Chondrocyte (in vitro differentiated cells): Measurements from ENCODE around the gene NTSR2. TPM values are rescaled to one million over a fixed set of nuclear protein-coding genes. Genes with fewer than 3 reads are reported as not detected.

ENCODE experiments used
- DNase-seq: peaks from one replicate; pipeline ENCODE4 v3.0.0; 2021; ENCODE audit warnings: mixed read lengths, low spot score
- H3K27ac Mint-ChIP-seq: one replicate; pipeline ENCODE4 v1.8.0; 2021; ENCODE audit warnings: mild to moderate bottlenecking, moderate library complexity, mixed read lengths; ENCODE audit not compliant: unreplicated experiment
- H3K27me3 Mint-ChIP-seq: 2 replicates; pipeline ENCODE4 v1.8.0; 2021; ENCODE audit warnings: low read depth, mixed read lengths
- H3K36me3 Mint-ChIP-seq: 2 replicates; pipeline ENCODE4 v1.8.0; 2021; ENCODE audit warnings: low read depth, mixed read lengths
- H3K4me1 Mint-ChIP-seq: 2 replicates; pipeline ENCODE4 v1.8.0; 2021; ENCODE audit warnings: low read depth, mild to moderate bottlenecking, mixed read lengths
- H3K4me3 Mint-ChIP-seq: one replicate; pipeline ENCODE4 v1.8.0; 2021; ENCODE audit warnings: mild to moderate bottlenecking, moderate library complexity, mixed read lengths; ENCODE audit not compliant: unreplicated experiment
- H3K9me3 Mint-ChIP-seq: 2 replicates; pipeline ENCODE4 v1.8.0; 2021; ENCODE audit warnings: low read depth, mixed read lengths
- CTCF ChIP-seq: fragments of 200-600 bp; sonication (generic); IDR thresholded peaks from 2 replicates; pipeline ENCODE4 v1.5.0; 2021; ENCODE audit warnings: antibody characterized with exemption, mild to moderate bottlenecking, moderate library complexity
- long read RNA-seq: library from polyadenylated mRNA; stranded (forward); transcript quantifications from one replicate; pipeline ENCODE4 v2.0.0, GENCODE V29; 2021
- total RNA-seq: library from RNA; stranded (reverse); gene quantifications from 3 replicates; pipeline ENCODE4 v1.2.1, GENCODE V29; 2021

NTSR2 gene
- total RNA-seq = not detected in 3 replicates
- long read RNA-seq = 0 reads

- no peak for DNase-seq
- peak; percentile 21 for TF ChIP-seq CTCF
- H3K27me3 Mint-ChIP-seq = peaks cover 39% of the 10 kb centered on the region
- H3K4me1 Mint-ChIP-seq = peaks cover 7% of the 10 kb centered on the region
- H3K4me3 Mint-ChIP-seq = no peak within 1 kb of the TSS
- no peak within 1 kb of the TSS for H3K27ac Mint-ChIP-seq
- no peaks in the 10 kb centered on the region for H3K36me3 Mint-ChIP-seq
- H3K9me3 Mint-ChIP-seq = no peaks in the 10 kb centered on the region
Measured at GRCh38 chr2:11669454-11670291, at the start of gene NTSR2. Gene NTSR2, minus strand, starts transcription at chr2:11670195. Its CDS starts 66 bp downstream, at chr2:11670129.

GRCh38 chr2:11719230-11719977 lies 49.4 kb upstream of the NTSR2 start:
- Mint-ChIP-seq H3K27ac (no peak overlapping the region), H3K4me3 (no peak overlapping the region), H3K27me3 (peaks cover 53% of the 10 kb centered on the region), H3K9me3 (no peaks in the 10 kb centered on the region), H3K36me3 (no peaks in the 10 kb centered on the region), H3K4me1 (peaks cover 3% of the 10 kb centered on the region)
- TF ChIP-seq CTCF = no peak
- no peak for DNase-seq

GRCh38 chr2:11718606-11719005 lies 48.6 kb upstream of the NTSR2 start:
- no peaks in the 10 kb centered on the region for H3K9me3 Mint-ChIP-seq
- no peak overlapping the region for H3K4me3 Mint-ChIP-seq
- peaks cover 46% of the 10 kb centered on the region for H3K27me3 Mint-ChIP-seq
- no peaks in the 10 kb centered on the region for H3K36me3 Mint-ChIP-seq
- H3K4me1 Mint-ChIP-seq = peaks cover 3% of the 10 kb centered on the region
- no peak for DNase-seq
- TF ChIP-seq CTCF = no peak
- no peak overlapping the region for H3K27ac Mint-ChIP-seq

GRCh38 chr2:11717623-11718022 lies 47.6 kb upstream of the NTSR2 start:
- Mint-ChIP-seq H3K27ac (no peak overlapping the region), H3K27me3 (peaks cover 38% of the 10 kb centered on the region), H3K36me3 (no peaks in the 10 kb centered on the region), H3K9me3 (no peaks in the 10 kb centered on the region), H3K4me3 (no peak overlapping the region), H3K4me1 (peaks cover 3% of the 10 kb centered on the region)
- TF ChIP-seq CTCF = no peak
- no peak for DNase-seq

- Mint-ChIP-seq H3K9me3 (no peaks in the 10 kb centered on the region), H3K4me3 (no peak overlapping the region), H3K27ac (no peak overlapping the region), H3K4me1 (peaks cover 3% of the 10 kb centered on the region), H3K27me3 (peaks cover 34% of the 10 kb centered on the region), H3K36me3 (no peaks in the 10 kb centered on the region)
- TF ChIP-seq CTCF = no peak
- no peak for DNase-seq
Measured at GRCh38 chr2:11716689-11717321, 46.8 kb upstream of the NTSR2 start.
